SH-SY5Y (cell line): ENCODE results near the gene IPO4.

Source experiments
- GATA2 ChIP-seq: IDR thresholded peaks from 2 replicates; pipeline ENCODE4 v1.6.1; 2011; ENCODE audit warnings: mild to moderate bottlenecking, low read depth, low read length
- GATA3 ChIP-seq: IDR thresholded peaks from 2 replicates; pipeline ENCODE4 v1.6.1; 2011; ENCODE audit warnings: low read depth, mild to moderate bottlenecking, low read length, moderate library complexity

Gene IPO4

GRCh38 chr14:24141097-24141880, 47.3 kb downstream of the IPO4 start, which contains the start of gene EMC9:
Gene EMC9, minus strand, starts transcription at chr14:24141591. Its CDS starts 287 bp downstream, at chr14:24141304.
- TF ChIP-seq GATA2 (no peak), GATA3 (no peak)

- no peak for TF ChIP-seq GATA3
- TF ChIP-seq GATA2 = no peak
These were observed 49.2 kb downstream of the IPO4 start for GRCh38 chr14:24139272-24139934.

- no peak for TF ChIP-seq GATA2
These were observed 50.0 kb downstream of the IPO4 start for GRCh38 chr14:24138396-24139271.

- no peak for TF ChIP-seq GATA2
- no peak for TF ChIP-seq GATA3
These were observed 50.9 kb downstream of the IPO4 start for GRCh38 chr14:24137529-24138395.

- TF ChIP-seq GATA2 (no peak), GATA3 (no peak)
These were observed 51.7 kb downstream of the IPO4 start for GRCh38 chr14:24136684-24137528.

- TF ChIP-seq GATA3 (no peak), GATA2 (no peak)
These were observed 52.6 kb downstream of the IPO4 start, which contains the start of gene PSME1 for GRCh38 chr14:24135834-24136683. Gene PSME1, plus strand, starts transcription at chr14:24136194. Its CDS starts 69 bp downstream, at chr14:24136263.

GRCh38 chr14:24135584-24135833, 53.1 kb downstream of the IPO4 start:
- TF ChIP-seq GATA2 (no peak), GATA3 (no peak)

GRCh38 chr14:24133735-24134134, 54.9 kb downstream of the IPO4 start:
- TF ChIP-seq GATA3 (no peak), GATA2 (no peak)

- TF ChIP-seq GATA3 (no peak), GATA2 (no peak)
These were observed 55.6 kb downstream of the IPO4 start for GRCh38 chr14:24132976-24133375.

GRCh38 chr14:24132061-24132685, 56.4 kb downstream of the IPO4 start:
- TF ChIP-seq GATA3 (no peak), GATA2 (no peak)

GRCh38 chr14:24131549-24131966, 57.1 kb downstream of the IPO4 start:
- TF ChIP-seq GATA3 (no peak), GATA2 (no peak)
